ENCODE results near the gene ZBTB7C.

ZBTB7C gene

GRCh38 chr18:48390641-48391040 is 18.5 kb downstream of the ZBTB7C start:
- DNase-seq (ENCODE audit: low read depth in 3 of 3), result no peak

GRCh38 chr18:48388478-48388877 is 20.7 kb downstream of the ZBTB7C start:
- DNase-seq (ENCODE audit: low read depth in 3 of 3), result no peak

GRCh38 chr18:48387300-48387699 is 21.9 kb downstream of the ZBTB7C start:
- DNase-seq (ENCODE audit: low read depth in 3 of 3), result no peak

- no peak for DNase-seq (ENCODE audit: low read depth in 3 of 3)
Observed at GRCh38 chr18:48385596-48385995, 23.6 kb downstream of the ZBTB7C start.

GRCh38 chr18:48376934-48377333 is 32.2 kb downstream of the ZBTB7C start:
- DNase-seq (ENCODE audit: low read depth in 3 of 3), result no peak

- DNase-seq (ENCODE audit: low read depth in 3 of 3), result no peak
Observed at GRCh38 chr18:48376406-48376805, 32.8 kb downstream of the ZBTB7C start.

- no peak for DNase-seq (ENCODE audit: low read depth in 3 of 3)
Observed at GRCh38 chr18:48375150-48375800, 33.9 kb downstream of the ZBTB7C start.

GRCh38 chr18:48374423-48375149 is 34.6 kb downstream of the ZBTB7C start:
- no peak for DNase-seq (ENCODE audit: low read depth in 3 of 3)

- no peak for DNase-seq (ENCODE audit: low read depth in 3 of 3)
Observed at GRCh38 chr18:48371854-48372602, 37.2 kb downstream of the ZBTB7C start.

GRCh38 chr18:48367557-48367956 is 41.6 kb downstream of the ZBTB7C start:
- no peak for DNase-seq (ENCODE audit: low read depth in 3 of 3)

GRCh38 chr18:48365965-48366364 is 43.2 kb downstream of the ZBTB7C start:
- DNase-seq (ENCODE audit: low read depth in 3 of 3), result no peak

GRCh38 chr18:48364146-48364545 is 45.0 kb downstream of the ZBTB7C start:
- DNase-seq (ENCODE audit: low read depth in 3 of 3), result no peak

- no peak for DNase-seq (ENCODE audit: low read depth in 3 of 3)
Observed at GRCh38 chr18:48363175-48363574, 46.0 kb downstream of the ZBTB7C start.

- DNase-seq (ENCODE audit: low read depth in 3 of 3), result no peak
Observed at GRCh38 chr18:48361801-48362200, 47.4 kb downstream of the ZBTB7C start.

GRCh38 chr18:48360376-48361021 is 48.7 kb downstream of the ZBTB7C start:
- DNase-seq (ENCODE audit: low read depth in 3 of 3), result no peak

GRCh38 chr18:48359626-48360025 is 49.6 kb downstream of the ZBTB7C start:
- no peak for DNase-seq (ENCODE audit: low read depth in 3 of 3)

GRCh38 chr18:48358868-48359267 is 50.3 kb downstream of the ZBTB7C start:
- DNase-seq (ENCODE audit: low read depth in 3 of 3), result no peak

- no peak for DNase-seq (ENCODE audit: low read depth in 3 of 3)
Observed at GRCh38 chr18:48356909-48357631, 52.1 kb downstream of the ZBTB7C start.

GRCh38 chr18:48356151-48356745 is 52.9 kb downstream of the ZBTB7C start:
- DNase-seq (ENCODE audit: low read depth in 3 of 3), result no peak

- no peak for DNase-seq (ENCODE audit: low read depth in 3 of 3)
Observed at GRCh38 chr18:48355276-48356115, 53.7 kb downstream of the ZBTB7C start.

Measured in stimulated activated CD4-positive, alpha-beta T cell treated with anti-CD3 and anti-CD28 coated beads, TNF-alpha, amount 100 ng/mL, for 4 hours (primary cell).